B cell (primary cell): ENCODE data around the gene RASA3.

ENCODE experiments used
- EZH2 ChIP-seq: IDR thresholded peaks from 2 replicates; pipeline ENCODE4 v1.6.1; 2012; ENCODE audit warnings: borderline replicate concordance, low read depth, mild to moderate bottlenecking, moderate library complexity, low read length; ENCODE audit not compliant: insufficient read depth, poor library complexity, severe bottlenecking
- TF ChIP-seq, protein P1 (sequence below): fragments of 200-600 bp; IDR thresholded peaks from one replicate; pipeline ENCODE4 v1.8.0; 2022; ENCODE audit warnings: antibody characterized with exemption, mild to moderate bottlenecking

DNA sequence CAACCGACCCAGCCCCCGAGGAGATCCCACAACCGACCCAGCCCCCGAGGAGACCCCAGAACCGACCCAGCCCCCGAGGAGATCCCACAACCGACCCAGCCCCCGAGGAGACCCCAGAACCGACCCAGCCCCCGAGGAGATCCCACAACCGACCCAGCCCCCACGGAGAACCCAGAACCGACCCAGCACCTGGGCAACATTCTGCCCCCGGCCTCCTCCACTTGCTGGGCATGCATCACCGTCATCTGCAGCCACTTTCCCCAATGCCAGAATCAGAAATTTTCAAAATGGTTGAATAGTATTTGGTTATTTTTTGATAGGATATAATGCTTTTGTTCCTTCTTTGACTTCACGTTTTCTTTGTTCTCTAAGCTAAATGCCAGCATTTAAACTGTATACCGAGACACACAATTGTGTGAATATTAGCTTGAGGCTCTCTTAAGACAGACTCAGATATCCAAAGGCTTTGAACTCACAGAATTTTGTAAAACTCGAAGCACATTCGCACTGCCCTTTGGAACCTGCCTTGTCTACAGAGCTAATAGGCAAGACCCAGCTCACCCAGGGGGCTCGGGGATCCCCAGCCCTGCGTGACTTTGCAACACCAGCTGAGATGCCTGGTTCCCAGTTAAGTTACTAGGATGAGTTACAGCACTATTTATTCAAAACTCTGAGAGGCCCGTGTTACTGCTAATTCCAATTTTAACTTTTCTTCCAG lies 15.5 kb upstream of the RASA3 start:
- TF ChIP-seq, protein P1, sequence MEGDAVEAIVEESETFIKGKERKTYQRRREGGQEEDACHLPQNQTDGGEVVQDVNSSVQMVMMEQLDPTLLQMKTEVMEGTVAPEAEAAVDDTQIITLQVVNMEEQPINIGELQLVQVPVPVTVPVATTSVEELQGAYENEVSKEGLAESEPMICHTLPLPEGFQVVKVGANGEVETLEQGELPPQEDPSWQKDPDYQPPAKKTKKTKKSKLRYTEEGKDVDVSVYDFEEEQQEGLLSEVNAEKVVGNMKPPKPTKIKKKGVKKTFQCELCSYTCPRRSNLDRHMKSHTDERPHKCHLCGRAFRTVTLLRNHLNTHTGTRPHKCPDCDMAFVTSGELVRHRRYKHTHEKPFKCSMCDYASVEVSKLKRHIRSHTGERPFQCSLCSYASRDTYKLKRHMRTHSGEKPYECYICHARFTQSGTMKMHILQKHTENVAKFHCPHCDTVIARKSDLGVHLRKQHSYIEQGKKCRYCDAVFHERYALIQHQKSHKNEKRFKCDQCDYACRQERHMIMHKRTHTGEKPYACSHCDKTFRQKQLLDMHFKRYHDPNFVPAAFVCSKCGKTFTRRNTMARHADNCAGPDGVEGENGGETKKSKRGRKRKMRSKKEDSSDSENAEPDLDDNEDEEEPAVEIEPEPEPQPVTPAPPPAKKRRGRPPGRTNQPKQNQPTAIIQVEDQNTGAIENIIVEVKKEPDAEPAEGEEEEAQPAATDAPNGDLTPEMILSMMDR: no peak
- TF ChIP-seq EZH2: no peak
